ENCODE data around the gene BCL2.

The BCL2 gene

DNA sequence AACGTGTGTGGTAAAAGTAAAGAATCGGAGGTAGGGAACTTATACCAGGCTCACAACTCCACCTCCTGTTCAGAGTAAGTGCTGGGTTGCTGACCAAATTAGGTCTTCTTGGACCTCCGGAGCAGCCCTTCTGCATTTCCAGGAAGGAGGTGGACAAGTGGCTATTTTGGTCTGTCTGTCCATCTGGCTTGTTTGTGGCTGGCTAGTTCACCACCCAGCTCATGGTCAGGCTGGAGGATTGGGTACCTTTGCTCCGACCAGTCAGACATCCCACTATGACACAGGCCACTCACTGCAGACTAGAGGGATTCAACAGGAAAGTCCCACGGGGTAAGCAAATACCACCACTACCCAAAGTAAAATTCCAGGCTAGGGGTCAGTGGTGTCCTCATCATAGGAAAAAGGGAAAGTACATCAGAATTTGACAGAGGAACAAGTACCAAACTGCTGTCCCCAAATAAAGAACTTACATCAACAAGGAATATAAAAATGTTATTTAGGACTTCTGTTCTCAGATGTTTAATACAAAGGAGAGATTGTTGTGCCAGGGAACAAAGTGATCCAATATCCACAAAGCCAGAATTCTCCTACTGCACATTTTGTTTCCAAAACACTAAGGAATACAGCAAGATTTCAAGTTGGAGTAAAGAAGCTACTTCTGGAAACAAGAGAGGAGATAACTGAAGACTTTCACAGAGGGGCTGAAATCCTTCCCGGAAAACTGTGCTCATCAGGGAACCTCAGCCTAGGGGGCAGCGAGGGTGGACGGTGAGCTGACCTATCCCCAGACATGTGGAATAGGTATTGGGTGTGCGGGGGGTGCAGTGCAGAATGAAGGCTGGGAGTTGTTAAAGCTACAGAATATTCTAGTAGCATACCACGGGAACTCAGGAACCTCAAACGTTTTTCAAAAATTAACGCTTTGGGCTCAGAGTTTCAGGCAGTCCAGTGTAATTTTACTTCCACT lies 56.9 kb downstream of the BCL2 start:
- in situ Hi-C loops (cut with MboI; ENCODE audit: low sequenced_read_pairs): no loop called here

DNA sequence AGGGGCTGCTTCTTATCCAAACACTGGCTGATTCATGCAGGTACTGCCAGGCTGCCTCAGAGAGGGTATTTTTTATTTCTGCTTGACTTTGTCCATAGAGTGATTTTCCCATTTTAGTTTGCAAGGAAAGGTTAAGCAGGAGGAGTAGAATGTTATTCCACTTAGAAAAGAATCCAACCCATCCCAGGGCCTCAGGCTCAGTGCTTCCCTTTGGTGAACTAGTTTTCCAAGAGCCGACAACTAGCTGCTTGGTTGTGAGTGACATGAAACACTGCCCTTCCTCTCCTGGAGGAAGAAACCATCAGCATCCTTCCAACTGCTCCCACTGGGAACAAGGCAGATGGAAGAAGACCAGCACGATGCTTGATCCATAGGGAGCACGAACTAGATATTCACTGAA lies 58.5 kb downstream of the BCL2 start:
- in situ Hi-C loops (cut with MboI; ENCODE audit: low sequenced_read_pairs): no loop called here

DNA sequence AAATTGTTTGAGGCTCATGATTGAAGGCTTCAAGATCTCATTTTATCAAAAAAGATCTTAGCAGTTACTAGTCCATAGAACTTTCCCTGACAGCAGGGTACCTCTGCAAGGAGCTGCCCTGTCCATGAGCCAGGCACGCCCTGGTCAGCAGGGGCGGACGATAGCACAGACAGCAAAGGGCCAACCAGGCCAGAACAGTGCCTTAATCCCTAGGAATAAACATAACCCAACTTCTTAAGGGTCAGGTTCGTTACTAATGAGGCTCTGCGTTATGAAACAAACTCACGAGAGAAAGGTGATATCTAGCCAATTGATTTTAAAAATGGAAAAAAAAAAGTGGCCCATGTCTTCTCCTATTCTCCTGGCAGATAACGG lies 59.2 kb downstream of the BCL2 start:
- in situ Hi-C loops (cut with MboI; ENCODE audit: low sequenced_read_pairs): no loop called here

DNA sequence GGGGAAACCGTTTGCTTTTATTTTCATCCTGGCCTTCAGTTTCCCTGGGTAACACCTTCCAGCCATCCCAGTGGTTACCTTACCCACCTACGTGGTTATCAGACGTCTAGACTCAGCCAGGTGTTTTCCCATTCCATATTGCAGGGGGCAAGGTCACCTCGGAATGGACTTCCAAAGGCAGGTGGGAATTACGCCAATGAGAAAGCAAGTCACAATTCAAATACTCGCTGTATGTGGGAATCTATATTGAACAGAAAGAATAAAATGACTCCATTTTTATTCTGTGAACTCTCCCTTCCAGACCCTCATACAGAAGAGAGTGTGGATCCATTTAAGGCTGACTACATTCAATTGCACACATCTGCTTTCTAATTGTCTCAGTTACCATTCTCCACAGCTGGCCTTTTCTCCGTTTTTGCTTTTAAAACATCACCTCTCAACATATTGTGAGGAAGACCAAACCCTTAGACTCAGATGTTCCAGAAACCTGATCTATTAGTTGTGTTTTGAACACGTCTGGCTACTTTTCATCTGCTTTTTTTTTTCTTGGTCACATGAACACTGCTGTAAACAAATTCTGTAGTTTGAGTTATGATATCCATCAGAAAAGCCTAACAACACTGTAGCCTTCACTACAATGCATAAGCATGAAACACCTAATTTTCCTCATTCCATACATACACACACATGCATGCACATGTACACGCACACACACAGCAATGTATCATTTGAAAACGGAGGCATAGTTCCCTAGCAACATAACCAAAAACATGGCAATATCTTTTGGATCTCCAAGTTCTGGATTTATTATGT lies 59.8 kb downstream of the BCL2 start:
- in situ Hi-C loops (cut with MboI; ENCODE audit: low sequenced_read_pairs): no loop called here

DNA sequence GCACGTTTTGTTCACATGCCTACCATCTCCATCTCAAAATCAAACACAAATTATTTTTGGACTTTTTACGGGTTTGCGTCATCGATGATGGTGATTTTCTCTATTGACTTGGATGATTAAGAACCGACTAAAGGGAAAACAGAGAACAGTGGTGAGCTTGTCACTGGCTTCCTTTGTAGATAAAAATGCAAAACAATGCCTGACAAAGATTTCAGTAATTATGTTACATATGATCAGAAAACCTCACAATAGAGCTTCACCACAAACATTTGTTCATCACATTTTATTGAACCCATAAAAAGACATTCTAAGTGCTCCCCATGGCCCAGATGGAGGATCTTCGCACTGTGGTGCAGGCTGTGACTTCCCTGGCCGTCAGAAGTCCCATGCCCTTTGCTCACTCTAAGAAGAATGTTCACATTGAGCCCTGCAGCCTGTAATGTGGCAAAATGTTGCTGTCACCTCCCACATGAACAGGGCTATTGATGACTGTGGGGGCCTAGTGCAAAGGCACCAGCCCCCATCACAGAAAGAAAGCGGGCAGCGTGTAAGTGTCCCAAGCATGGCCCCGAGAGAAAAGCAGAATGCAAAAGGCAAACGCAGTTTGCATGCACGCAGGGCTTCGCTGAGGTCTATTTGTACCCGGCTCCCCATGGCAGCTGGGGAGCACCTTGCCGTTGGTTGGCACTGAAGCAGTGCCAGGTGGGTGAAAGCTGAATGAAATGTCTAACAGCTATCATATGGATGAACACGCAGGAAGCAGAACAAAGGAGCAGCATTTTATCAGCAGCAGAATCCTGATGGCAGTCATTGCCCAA lies 60.6 kb downstream of the BCL2 start:
- in situ Hi-C loops (cut with MboI; ENCODE audit: low sequenced_read_pairs): no loop called here

DNA sequence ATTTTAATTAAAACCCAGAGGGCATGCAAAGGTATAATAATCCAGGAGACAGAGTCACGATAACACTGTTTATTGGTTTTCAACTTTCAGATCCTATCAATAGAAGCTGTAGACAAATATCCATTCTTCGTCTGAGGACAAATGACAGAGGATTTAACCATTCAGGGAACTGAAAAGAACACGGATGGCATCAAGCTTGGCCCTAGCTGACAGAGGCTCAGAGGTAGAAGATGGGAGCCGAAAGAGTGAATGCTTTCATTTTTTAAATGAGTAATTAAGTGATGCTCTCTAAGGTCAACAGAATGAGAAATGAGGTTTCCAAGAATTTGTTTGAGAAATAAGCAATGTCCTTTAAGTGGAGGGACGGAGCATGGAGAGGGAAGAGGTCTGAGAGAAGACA lies 62.1 kb downstream of the BCL2 start:
- in situ Hi-C loops (cut with MboI; ENCODE audit: low sequenced_read_pairs): no loop called here

DNA sequence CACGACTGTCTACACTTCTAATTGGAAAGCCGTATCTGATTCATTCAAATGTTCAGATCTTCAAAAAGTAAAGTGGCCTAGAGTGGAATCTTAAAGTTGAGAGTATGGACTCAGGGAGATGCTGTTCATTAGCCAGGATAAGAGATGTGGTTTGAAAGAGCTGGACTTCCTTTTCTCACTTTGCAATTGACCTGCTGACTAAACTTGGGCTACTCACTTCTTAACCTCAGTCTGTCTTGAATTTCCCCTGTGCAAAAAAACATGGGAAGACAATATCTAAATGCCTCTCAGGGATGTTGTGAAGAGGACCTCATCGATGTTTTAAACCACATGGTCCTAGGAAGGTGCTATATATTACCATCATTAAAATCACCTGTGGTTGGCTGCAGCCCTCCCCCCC lies 64.1 kb downstream of the BCL2 start:
- in situ Hi-C loops (cut with MboI; ENCODE audit: low sequenced_read_pairs): no loop called here

DNA sequence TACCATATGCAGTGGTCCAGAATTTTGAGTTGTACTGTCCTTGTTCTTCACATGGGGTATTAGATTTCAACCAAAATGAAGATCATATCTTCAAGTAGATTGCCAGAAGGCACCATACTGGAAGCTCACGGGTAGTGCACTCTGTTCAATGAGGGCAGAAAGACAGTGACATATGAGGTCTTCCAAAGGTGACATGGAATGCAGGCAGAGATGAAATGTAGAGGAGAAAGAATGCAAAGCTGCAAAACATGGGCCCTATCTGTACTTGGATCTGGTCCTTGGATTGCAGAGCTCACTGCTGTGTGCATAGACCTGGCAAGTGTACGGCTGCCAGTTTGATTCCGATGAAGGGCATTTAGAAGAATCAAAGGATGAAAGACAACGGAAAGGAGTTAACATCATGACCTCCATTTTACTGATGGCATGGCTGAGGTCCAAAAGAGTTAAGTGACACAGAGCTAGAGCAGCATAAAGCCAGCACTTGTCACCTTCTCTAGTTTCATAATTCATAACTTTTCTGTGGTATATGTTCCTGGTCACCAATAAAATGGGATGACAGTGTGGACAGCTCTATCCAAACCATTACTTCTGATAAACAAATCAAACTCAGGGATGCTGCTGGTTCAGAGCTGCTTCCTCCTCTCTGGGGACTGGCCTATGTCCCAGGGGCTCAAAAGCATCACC lies 64.7 kb downstream of the BCL2 start:
- in situ Hi-C loops (cut with MboI; ENCODE audit: low sequenced_read_pairs): no loop called here

DNA sequence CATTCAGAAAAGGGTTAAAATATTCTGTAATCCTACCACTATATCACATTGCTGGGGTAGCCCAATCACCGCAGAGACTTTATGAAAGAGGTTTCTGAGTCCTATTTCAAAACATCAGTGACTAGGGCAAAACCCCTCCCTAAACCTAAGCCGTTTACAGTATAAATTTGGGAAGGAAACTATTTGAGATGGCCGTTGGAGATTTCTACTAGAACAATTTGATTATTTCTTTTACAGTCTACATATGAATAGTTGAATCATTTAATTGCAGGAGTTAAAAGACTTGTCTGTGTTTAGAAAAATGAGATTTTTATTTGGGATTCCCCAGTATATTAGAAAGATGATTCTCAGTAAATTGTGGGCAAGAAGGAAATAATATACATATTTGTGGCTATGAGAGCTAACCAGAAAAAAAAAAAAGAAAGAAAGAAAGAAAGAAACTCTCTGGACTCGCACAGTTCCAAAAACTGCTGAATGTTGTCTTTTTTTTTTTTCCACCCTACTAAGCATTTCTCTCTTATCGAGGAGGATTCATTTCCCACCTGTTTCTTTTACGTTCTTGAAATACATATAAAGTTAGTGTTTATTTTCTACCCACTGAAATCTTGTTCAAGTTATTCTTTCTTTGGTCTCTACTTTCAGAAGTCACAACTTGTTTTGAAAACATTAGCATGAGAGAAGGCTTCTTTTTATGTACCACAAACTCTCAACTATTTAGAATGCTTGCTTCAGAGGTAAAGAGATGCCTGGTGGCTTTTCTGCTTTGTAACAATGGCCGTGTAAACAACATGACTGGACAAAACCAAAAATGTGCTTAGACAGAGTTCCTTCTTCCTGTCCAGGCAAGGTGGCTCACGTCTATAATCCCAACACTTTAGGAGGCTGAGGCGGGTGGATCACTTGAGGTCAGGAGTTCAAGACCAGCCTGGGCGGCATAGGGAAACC lies 65.9 kb downstream of the BCL2 start:
- in situ Hi-C loops (cut with MboI; ENCODE audit: low sequenced_read_pairs): no loop called here

DNA sequence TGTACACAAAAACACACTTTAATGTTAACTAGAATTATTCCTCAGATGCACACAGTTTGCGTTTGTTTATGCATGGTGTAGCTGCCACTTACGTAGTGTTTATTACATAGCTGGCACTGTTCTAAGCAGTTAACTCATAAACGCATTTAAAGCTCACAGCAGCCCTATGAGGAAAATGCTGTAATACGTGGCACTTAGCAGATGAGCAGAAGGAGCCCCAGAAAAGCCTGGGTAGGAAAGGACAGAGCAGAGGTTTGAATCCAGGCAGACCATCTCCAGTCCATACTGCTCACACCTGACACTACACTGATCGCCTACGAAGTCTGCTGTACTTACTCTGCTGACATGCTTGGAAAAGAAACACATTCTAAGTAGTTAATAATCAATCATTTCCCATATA lies 66.6 kb downstream of the BCL2 start:
- in situ Hi-C loops (cut with MboI; ENCODE audit: low sequenced_read_pairs): no loop called here

DNA sequence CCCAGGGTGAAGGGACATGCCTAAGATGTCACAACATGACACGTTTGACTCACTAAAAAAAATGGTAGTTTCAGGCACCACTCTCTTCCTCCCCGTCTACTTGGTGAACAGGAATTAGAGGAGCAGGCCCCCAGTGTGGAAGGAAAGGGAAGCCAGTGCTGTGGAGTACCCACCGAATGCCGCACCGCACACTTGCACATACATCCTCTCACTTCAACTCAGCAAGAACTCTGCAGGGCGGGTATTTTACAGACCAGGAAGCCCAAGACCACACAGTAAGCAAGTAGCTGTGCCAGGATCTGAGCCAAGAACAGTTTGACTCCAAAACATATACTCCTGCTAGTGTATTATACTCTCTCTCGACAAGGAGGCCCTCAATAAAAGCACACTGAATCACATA lies 69.8 kb downstream of the BCL2 start:
- in situ Hi-C loops (cut with MboI; ENCODE audit: low sequenced_read_pairs): no loop called here

DNA sequence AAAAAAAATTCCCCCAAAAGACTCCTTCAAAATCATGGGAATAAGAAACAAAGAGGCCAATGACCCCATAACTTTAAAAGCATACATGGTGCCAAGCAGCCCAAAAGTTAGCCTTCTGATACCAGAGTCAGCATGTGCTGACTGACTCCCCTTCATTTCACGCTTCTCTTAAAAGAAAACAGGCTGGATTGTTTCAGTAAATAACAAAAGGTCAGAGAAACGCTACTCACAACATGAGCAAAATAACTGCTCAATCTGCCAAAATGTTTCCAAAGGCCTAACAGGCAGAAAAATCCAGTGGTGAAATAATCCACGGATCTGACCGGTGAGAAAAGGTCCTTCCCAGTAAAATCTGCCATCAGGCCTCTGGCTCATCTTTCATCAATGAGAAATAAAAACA lies 71.6 kb downstream of the BCL2 start:
- in situ Hi-C loops (cut with MboI; ENCODE audit: low sequenced_read_pairs): no loop called here

DNA sequence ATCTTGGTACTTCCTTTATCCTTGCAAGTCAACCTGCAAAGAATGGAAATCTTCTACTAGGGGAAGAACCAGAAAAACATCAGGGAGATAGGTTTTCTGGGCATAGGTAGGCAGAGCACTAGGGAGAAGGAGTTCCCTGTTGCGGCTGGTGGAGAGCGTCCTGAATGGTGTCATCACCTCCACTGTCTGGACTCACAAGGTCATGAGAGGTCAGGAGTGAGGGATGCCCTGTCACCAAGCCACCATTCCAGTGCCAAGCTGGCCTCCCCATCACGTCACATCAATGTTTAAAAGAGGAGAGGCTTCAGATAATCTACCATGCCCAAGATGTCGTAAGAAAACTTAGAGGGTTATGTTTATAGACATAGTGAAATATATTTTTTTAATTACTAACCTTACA lies 72.1 kb downstream of the BCL2 start:
- in situ Hi-C loops (cut with MboI; ENCODE audit: low sequenced_read_pairs): no loop called here

DNA sequence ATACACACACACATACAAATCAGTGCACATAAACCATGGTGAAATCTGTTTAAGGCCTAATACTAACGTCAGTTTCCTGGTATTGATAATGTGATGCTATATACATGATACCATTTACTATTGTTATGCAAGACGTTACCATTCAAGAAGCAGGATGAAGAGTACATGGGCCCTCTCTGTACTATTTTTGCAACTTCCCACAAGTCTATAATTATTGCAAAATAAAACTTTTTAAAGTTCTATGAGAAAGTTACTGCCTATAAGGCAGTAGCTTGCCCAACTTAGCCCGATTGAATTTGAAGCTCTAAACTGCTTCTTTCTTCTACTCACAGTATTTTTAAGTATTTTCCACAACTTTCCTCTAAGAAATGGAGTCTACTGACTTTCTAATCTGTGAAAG lies 74.0 kb downstream of the BCL2 start:
- in situ Hi-C loops (cut with MboI; ENCODE audit: low sequenced_read_pairs): no loop called here

DNA sequence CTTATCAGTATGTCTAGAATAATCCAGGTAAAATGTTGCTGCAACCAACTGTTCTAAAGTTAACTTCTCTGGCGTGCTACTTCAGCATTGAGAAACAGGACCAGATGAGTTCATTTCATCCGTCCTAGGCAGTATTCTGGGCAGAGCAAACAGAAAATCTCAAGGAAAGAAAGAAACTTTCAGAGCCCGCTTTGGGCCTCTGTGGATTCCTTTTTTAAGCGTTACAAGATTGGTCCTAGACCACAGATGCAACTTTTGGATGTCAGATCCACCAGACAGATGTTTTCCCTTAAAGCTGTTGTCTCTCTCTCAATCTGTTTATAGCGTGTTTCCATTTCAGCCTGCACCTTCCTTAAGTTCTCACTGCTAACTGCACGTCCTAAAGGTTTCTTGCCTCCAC lies 75.0 kb downstream of the BCL2 start:
- in situ Hi-C loops (cut with MboI; ENCODE audit: low sequenced_read_pairs): no loop called here

DNA sequence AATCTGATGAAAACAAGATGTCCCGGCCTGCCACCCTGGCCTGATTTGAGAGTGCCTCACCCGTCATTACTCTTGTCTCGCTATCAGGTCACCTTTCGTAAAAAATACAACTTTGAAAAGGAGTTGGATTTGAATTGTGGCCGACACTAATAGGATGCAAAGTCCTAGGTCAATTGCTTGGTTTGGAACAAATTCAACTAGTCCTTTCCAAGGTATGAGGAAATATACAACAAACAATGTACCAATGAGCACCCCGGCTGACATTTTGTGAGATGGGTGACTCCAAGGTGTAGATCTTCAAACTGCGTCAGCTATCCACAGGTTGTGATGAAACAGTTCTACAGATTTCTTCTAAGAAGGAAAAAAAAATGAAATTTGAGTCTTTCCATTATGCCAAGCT lies 77.8 kb downstream of the BCL2 start:
- in situ Hi-C loops (cut with MboI; ENCODE audit: low sequenced_read_pairs): no loop called here

DNA sequence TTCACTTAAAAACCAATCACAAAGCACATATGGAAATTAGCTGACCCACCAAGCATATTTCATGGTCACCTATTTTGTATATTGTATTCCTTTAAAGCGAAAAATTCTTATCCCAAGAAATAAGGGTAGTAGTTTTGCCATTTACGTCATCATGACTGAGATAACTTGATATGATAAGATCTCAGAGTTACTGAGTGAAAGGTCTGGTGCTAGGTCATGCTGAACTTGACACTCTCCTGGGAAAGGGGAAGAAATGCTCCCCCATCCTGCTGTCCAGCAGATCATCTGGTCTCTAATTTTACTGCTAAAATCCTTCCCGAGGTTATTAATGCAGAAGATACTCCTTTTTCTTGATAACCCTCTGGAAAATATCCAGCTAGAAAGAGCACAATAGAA lies 78.3 kb downstream of the BCL2 start:
- in situ Hi-C loops (cut with MboI; ENCODE audit: low sequenced_read_pairs): no loop called here

DNA sequence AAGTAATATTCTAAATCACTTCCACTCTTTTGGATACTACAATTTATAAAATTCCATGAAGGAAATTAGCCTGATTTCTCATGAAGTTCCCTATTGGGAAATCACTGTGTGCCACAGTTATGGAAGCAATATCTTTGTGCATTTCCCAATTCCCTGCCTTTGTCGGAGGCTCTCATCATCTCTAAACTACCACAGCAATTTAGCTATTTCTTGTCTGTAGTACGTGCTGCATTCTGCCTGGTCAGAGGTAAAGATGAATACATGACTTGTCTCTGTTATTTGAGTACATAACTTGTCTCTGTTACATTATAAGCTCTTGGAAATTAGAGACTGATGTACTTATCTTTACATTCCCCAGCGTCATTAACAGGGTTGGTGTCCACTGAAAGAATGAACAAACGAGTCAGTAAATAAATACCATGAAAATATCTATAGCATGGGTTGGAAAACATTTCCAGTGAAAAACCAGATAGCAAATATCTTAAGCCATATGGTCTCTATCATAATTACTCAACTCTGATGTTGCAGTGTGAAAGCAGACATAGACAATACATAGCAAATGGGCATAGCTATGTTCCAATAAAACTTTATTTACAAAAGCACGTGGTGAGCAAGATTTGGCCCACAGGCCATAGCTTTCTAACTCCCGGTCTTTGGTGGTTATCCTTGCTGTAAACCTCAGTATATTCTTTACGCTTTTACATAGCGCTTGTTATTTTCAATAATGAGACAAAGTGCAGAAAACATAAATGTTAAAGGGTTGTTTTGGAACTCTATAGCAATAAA lies 78.8 kb downstream of the BCL2 start:
- in situ Hi-C loops (cut with MboI; ENCODE audit: low sequenced_read_pairs): no loop called here

DNA sequence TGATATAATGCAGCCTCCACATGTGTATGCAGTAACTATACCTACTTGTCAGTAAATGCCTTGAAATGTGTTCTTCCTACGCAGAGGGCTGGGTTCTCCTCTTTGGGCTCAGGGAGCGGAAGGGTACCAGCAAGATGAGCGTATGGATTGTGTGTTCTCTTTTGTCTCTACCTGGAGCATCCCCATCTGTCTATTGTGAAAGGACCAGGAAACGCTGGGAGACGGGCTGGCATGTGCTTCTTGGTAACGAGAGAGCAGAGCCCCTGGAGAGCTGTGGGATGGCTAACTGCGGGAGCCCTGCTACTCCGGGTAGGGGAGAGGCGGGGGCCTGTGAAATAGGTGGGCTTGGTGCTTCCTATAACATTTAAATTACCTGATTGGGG lies 80.9 kb downstream of the BCL2 start:
- in situ Hi-C loops (cut with MboI; ENCODE audit: low sequenced_read_pairs): no loop called here

Data from HL-60/S4 treated with retinoic acid at 250 ng/mL for 4 days and 3 days (cell line).